ENCODE data around the gene SSTR4. TPM values are rescaled to one million over a fixed set of nuclear protein-coding genes. Genes with fewer than 3 reads are reported as not detected.

SSTR4 gene
- total and polyA plus RNA-seq, 2 donors (not counting 3 experiments of a cell fraction or from before 2014, with no cell fraction given) = not detected

DNA sequence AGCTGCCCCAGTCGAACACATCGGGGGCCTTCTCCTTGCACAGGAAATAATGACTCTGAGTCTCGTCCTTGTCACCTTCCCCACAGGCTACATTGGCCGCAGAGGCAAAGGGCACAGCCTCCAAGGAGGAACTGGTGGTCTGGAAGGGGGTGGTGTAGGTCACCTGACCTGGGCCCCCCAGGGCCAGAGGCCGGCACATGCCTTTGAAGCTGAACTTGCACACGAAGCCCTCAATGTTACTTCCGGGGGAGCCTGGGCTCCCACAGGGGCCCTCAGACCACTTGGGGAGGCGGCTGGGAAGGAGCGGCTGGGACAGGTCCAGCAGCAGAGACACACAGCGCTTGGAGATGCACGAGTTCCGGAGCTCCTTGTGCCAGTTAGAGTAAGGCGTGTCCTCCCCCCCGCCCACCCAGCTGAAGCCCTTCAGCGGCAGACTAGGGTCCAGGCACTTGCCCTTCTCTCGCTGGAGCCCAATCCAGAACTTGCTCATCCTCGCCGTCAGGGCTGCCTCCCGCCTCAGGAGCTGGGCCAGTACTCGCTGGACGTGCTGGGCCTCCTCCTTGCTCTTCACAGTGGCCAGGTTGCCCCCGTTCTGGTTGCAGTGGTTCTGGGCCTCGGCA lies 50.4 kb downstream of the SSTR4 start:
- Histone ChIP-seq H3K27ac (ENCODE audit: insufficient read depth, low read depth, low read length) (peak overlapping the region; percentile 98), H2AFZ (ENCODE audit: low read depth, low read length) (no peak overlapping the region), H3K9me3 (replicated peaks; ENCODE audit: control insufficient read depth, insufficient read depth, low read length) (no peaks in the 10 kb centered on the region), H3K79me2 (ENCODE audit: control insufficient read depth, insufficient read depth, low read length) (peaks cover 54% of the 10 kb centered on the region), H3K36me3 (ENCODE audit: control insufficient read depth in 2 of 2, extremely low read depth in 1 of 2, insufficient read depth in 2 of 2, low read length in 2 of 2) (peaks cover 7 to 10% of the 10 kb centered on the region in 2 experiments), H3K9me1 (replicated peaks; ENCODE audit: control insufficient read depth, extremely low read depth, insufficient read depth, low read length) (no peaks in the 10 kb centered on the region), H3K27me3 (ENCODE audit: control insufficient read depth in 2 of 2, insufficient read depth in 2 of 2, low read length in 2 of 2) (no peaks in the 10 kb centered on the region), H3K9ac (replicated peaks; ENCODE audit: extremely low read depth, insufficient read depth, low read length) (peak overlapping the region; percentile 96), H3K4me3 (replicated peaks in 1 of 3; ENCODE audit: insufficient read depth in 1 of 3, low read depth in 1 of 3, low read length in 3 of 3) (peak overlapping the region; percentile 30 to 93 (median 82)), H3K4me1 (ENCODE audit: control insufficient read depth, extremely low read depth, insufficient read depth, low read length) (peaks cover 53% of the 10 kb centered on the region), H4K20me1 (replicated peaks; ENCODE audit: control insufficient read depth, extremely low read depth, insufficient read depth, low read length) (no peaks in the 10 kb centered on the region), H3K4me2 (ENCODE audit: insufficient read depth, low read length) (peak overlapping the region; percentile 95)
- CTCF ChIA-PET = interaction anchor here (0.8 to 4.8 kb wide), 19 partner anchors 13 to 394 kb away, joined by 3 to 36 read pairs (median 11); partner anchors contain the start of gene THBD
- TF ChIP-seq POLR2A (IDR thresholded peaks at IDR 0.05; ENCODE audit: low read depth, low read length) = no peak
- TF ChIP-seq, protein P1, sequence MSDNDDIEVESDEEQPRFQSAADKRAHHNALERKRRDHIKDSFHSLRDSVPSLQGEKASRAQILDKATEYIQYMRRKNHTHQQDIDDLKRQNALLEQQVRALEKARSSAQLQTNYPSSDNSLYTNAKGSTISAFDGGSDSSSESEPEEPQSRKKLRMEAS (IDR thresholded peaks at IDR 0.05; ENCODE audit: insufficient read depth, insufficient read length) = no peak
- TF ChIP-seq FOS (IDR thresholded peaks at IDR 0.05; ENCODE audit: borderline replicate concordance, insufficient read depth, low read length) = no peak
- TF ChIP-seq MYC (IDR thresholded peaks at IDR 0.05; ENCODE audit: low read depth, low read length) = no peak
- TF ChIP-seq POLR2AphosphoS5 (IDR thresholded peaks at IDR 0.05; ENCODE audit: insufficient read depth, low read depth, low read length) = no peak
- TF ChIP-seq, protein P2, sequence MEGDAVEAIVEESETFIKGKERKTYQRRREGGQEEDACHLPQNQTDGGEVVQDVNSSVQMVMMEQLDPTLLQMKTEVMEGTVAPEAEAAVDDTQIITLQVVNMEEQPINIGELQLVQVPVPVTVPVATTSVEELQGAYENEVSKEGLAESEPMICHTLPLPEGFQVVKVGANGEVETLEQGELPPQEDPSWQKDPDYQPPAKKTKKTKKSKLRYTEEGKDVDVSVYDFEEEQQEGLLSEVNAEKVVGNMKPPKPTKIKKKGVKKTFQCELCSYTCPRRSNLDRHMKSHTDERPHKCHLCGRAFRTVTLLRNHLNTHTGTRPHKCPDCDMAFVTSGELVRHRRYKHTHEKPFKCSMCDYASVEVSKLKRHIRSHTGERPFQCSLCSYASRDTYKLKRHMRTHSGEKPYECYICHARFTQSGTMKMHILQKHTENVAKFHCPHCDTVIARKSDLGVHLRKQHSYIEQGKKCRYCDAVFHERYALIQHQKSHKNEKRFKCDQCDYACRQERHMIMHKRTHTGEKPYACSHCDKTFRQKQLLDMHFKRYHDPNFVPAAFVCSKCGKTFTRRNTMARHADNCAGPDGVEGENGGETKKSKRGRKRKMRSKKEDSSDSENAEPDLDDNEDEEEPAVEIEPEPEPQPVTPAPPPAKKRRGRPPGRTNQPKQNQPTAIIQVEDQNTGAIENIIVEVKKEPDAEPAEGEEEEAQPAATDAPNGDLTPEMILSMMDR (IDR thresholded peaks at IDR 0.05; ENCODE audit: extremely low read depth in 1 of 2, insufficient read depth in 1 of 2, low read depth in 1 of 2, low read length in 2 of 2) = no peak
- no peak for TF ChIP-seq EZH2 (IDR thresholded peaks at IDR 0.05; ENCODE audit: borderline replicate concordance, low read depth, low read length, severe bottlenecking)
- TF ChIP-seq JUN (IDR thresholded peaks at IDR 0.05; ENCODE audit: borderline replicate concordance, insufficient read depth, insufficient read length, low read depth) = no peak
- no peak for TF ChIP-seq GATA2 (IDR thresholded peaks at IDR 0.05; ENCODE audit: insufficient read depth, insufficient read length, low read depth, low read length)
- BruUV-seq (replicated peaks) = TSS peak; percentile 10
- dilution Hi-C loops (cut with MboI; ENCODE audit: extremely low pct_ligation_motif_present, low sequenced_read_pairs) = no loop called here
- POLR2A ChIA-PET = interaction anchor here (0.6 to 2.8 kb wide), 11 partner anchors 15 to 273 kb away, joined by 3 to 20 read pairs (median 8); no protein-coding TSS in a partner anchor
- FAIRE-seq (no peak), DNase-seq (ENCODE audit: low read depth, low spot score) (no peak)
- intact Hi-C loops (cut with micrococcal nuclease) = loop anchor here (1.0 to 10.0 kb wide), 7 partner anchors 21 to 1781 kb away; partner anchors contain the start of gene XRN2
